Measurements from ENCODE around the gene RPL26.
"Not testable (repeated sequence)": the region's sequence is repeated elsewhere in the genome, so short reads cannot be mapped to it uniquely, and the experiment has no call there.

GRCh38 chr17:8378117-8378516 lies 4.9 kb downstream of the RPL26 start:
- TF ChIP-seq CTCF, POLR2A, POLR2AphosphoS5 (IDR thresholded peaks at IDR 0.05): not testable (repeated sequence)

Measured in sigmoid colon (tissue), 4 donors.